GM13976 (cell line): ENCODE measurements around the gene MFF.

ENCODE experiments used
- DNase-seq: peaks from one replicate; pipeline ENCODE4 v3.0.0; 2012; ENCODE audit warnings: low spot score
- in situ Hi-C: fragments of 300-500 bp; cut with MboI; formaldehyde crosslinking; loops from one replicate; pipeline ENCODE4 v1.12.0; 2022; ENCODE audit warnings: low sequenced_read_pairs, mixed read lengths, inconsistent platforms; ENCODE audit not compliant: unreplicated experiment
- TF ChIP-seq, protein P1 (sequence below): IDR thresholded peaks from 2 replicates; pipeline ENCODE4 v1.5.1; 2012; ENCODE audit warnings: borderline replicate concordance, mild to moderate bottlenecking; ENCODE audit not compliant: insufficient read depth; ENCODE audit errors: extremely low read depth, missing control alignments, control extremely low read depth

MFF gene, protein sequence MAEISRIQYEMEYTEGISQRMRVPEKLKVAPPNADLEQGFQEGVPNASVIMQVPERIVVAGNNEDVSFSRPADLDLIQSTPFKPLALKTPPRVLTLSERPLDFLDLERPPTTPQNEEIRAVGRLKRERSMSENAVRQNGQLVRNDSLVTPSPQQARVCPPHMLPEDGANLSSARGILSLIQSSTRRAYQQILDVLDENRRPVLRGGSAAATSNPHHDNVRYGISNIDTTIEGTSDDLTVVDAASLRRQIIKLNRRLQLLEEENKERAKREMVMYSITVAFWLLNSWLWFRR

GRCh38 chr2:227324995-227325838, at the start of gene MFF:
Gene MFF, plus strand, starts transcription at chr2:227325251. Its CDS starts 5,415 bp downstream, at chr2:227330666.
- peak; percentile 95 for DNase-seq
- TF ChIP-seq, protein P1, sequence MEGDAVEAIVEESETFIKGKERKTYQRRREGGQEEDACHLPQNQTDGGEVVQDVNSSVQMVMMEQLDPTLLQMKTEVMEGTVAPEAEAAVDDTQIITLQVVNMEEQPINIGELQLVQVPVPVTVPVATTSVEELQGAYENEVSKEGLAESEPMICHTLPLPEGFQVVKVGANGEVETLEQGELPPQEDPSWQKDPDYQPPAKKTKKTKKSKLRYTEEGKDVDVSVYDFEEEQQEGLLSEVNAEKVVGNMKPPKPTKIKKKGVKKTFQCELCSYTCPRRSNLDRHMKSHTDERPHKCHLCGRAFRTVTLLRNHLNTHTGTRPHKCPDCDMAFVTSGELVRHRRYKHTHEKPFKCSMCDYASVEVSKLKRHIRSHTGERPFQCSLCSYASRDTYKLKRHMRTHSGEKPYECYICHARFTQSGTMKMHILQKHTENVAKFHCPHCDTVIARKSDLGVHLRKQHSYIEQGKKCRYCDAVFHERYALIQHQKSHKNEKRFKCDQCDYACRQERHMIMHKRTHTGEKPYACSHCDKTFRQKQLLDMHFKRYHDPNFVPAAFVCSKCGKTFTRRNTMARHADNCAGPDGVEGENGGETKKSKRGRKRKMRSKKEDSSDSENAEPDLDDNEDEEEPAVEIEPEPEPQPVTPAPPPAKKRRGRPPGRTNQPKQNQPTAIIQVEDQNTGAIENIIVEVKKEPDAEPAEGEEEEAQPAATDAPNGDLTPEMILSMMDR, result peak; percentile 50
- in situ Hi-C loops, result no loop called here

DNA sequence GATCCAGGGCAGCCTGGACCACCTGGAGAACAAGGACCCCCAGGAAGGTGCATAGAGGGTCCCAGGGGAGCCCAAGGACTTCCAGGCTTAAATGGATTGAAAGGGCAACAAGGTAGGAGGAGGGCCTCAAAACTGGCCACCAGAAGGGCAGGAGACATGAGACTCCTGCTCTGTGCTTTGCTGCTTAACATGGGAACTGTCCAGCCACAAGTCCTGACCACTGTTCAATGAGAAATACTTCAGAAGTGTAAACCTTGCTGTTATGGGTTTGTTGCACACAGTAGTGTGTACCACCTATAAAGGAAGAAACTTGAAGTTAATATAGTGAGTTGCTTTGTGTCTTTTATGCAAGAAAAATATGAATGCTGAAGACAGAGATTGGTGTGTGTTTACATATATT, 44.2 kb upstream of the MFF start:
- TF ChIP-seq, protein P1, result no peak
- DNase-seq, result no peak
- in situ Hi-C loops, result no loop called here

- no peak for DNase-seq
- TF ChIP-seq, protein P1, result no peak
- in situ Hi-C loops, result no loop called here
These were observed 39.3 kb upstream of the MFF start for GRCh38 chr2:227285741-227286236.

- DNase-seq, result no peak
- in situ Hi-C loops, result no loop called here
- TF ChIP-seq, protein P1, result no peak
These were observed 37.3 kb upstream of the MFF start for GRCh38 chr2:227287771-227288170.

DNA sequence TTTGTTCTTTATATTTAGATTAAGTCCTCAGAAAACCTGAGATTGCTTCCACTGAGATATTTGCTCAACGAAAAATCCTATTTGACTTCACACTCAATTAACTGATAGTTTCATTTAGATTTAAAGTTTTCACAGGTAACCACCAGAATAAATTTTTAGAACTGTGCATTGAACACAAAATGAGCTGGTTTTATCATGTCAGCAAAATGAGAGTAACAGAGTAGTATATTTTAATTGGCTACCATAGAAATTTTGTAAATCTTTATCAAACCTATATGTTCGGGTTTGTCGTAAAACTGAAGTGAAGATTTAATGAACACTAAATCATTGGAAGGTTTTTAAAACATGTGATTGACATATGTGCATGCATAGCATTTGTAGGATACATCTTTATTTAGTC, 32.7 kb upstream of the MFF start:
- in situ Hi-C loops, result no loop called here

DNA sequence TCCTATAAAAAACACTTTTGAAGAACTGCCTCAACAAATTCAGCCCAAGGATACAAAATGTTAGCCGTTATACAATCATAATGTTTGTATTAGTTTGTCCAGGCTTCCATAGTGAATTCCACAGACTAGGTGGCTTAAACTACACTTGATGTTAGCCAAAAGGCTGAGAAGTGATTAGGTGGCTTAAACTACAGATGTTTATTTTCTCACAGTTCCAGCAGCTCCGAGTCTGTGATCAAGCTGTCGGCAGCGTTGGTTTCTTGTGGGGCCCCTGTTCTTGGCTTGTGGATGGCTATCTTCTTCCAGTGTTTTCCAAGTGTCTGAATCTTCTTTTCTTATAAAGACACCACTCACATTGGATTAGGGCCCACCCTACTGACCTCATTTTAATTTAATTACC, 31.5 kb upstream of the MFF start:
- DNase-seq, result no peak
- in situ Hi-C loops, result no loop called here
- TF ChIP-seq, protein P1, result no peak

More for the DNA sequence above, 32.7 kb upstream of the MFF start:
- TF ChIP-seq, protein P1, result no peak
- DNase-seq, result no peak
